HG02884 (cell line): Measurements from ENCODE around the gene TBX15.
"Not testable (repeated sequence)": the region's sequence is repeated elsewhere in the genome, so short reads cannot be mapped to it uniquely, and the experiment has no call there.

Experiments
- ATAC-seq: cut with Tn5 transposase; IDR thresholded peaks from one replicate; pipeline ENCODE4 v1.9.1; 2021; ENCODE audit warnings: mild to moderate bottlenecking, moderate library complexity; ENCODE audit not compliant: unreplicated experiment

Gene TBX15

DNA sequence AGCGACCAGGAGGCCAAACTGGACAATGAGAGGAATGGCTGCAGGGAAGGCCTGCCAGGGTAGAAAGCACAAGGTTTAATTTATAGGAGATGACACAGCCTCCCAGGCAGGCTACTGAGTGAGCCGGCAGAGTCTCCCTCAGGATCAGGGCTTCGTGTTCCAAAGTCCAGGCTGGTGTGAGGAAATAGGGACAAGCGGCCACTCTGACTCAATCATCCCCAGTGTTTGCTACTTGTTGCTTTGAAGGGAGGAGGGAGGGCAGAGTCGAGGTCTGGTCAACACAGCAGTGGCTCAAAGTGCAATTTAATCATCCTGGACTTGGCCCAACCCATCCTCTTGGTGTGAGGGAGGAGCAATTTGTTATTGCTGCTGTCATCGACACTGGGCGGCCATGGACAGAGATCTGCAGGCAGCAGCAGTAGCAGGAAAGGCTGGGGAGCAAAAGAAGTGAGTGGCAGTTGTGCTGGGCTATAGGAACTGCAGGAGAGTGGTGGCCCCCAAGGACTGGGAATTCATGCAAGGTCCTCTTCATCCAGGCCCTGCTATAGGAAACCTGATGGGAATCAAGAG is 27.5 kb downstream of the TBX15 start:
- no peak for ATAC-seq

DNA sequence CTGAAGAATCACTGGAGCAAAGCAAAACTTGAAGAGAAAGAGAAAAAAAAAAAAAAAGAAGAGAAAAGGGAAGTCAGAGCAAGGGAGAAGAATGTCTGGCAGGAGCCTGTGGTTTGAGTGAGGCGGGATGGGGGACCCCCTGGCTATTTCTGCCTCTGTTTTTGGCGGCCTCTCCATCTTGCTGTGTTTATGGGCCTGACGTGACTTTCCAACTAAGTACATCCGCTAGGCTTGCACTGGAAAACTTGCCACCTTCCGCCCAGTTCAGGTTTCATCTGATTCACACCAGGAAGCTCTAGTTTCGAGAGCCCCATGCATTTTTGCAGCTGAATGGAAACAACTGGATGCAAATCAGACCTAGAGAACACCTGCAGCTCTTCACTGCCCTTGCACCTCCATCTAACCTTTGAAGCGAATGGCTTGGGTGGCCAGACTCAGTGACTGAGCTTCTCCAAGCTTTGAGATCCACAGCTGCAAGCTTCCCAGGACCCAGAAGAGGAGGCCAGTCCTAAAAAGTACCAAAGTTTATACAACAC is 28.0 kb downstream of the TBX15 start:
- peak; percentile 88 for ATAC-seq

DNA sequence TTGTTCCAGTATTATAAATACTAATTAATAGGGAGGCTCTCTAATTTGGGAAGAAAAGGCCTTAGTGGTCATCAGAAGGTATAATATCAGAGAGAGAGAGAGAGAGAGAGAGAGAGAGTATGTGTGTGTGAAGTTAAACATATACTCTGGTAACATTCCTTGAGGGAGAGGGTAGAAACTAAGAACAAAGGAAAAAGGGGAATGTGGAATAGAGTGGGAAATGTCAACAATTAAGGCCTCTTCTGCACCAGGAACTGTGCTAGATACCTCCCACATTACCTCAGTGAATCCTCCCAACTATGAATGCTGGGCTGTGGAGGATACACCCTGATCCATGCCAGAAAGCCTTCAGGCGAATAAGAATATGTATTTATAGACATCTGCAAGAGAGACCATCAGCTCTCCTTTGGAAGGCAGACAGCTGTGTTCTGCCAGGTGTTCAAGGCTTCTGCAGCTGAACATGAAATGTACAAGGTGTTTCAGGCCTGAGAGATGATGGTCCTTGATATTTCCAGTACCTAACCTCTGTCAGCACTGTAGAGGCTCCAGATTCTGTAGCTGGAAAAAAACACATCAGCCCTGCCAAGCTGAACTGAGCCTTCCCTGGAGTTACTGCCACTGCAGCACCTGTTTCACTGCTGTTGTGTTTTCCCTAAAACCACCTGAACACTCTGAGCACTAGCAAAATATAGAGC is 29.1 kb downstream of the TBX15 start:
- ATAC-seq = no peak

DNA sequence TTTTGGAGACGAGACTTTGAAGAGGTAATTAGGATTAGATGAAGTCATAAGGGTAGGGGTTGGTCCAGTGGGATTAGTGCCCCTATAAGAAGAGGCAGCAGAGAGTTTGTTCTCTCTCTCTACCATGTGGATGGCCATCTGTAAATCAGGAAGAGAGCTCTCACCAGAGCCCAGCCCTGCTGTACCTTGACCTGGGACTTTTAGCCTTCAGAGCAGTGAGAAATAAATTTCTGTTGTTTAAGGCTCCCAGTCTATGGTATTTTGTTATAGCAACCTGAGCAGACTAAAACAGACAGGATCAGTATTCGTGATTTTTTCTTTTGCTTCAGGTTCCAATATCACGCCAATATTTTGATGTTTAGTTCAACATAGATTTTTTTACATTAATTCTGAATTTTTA is 30.0 kb downstream of the TBX15 start:
- ATAC-seq = no peak

DNA sequence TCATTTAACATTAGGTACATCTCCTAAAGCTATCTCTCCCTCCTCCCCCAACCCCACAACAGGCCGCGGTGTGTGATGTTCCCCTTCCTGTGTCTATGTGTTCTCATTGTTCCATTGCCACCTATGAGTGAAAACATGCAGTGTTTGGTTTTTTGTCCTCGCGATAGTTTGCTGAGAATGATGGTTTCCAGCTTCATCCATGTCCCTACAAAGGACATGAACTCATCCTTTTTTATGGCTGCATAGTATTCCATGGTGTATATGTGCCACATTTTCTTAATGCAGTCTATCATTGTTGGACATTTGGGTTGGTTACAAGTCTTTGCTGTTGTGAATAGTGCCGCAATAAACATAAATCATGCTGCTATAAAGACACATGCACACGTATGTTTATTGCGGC is 30.6 kb downstream of the TBX15 start:
- ATAC-seq = not testable (repeated sequence)

DNA sequence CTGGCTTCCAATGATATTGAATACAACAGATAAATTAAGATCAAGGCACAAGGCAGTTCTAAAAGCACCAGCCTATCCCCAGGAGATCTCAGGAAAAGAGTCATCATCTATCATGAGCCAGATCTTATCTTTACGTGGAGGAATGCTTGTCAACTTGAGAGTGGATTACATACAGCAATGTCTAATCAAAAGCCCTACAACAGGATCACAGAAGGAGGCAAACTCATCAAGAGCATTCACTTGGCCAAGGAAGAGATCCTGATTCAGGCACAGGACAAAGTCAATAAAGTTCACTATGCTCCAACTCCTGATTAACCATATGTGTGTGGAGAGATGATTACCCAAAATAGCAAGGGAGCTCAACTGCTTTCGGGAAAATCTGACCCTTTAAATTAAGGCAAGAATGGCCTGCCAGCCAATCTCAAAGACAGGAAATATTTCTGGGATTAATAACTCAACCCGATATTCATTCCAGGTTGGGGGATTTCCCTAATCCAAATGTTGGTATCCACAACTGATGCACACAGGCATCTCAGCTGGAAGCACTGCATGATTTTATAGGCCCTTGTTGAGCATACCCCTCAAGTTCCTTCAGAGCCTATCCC is 33.7 kb downstream of the TBX15 start:
- ATAC-seq = no peak

DNA sequence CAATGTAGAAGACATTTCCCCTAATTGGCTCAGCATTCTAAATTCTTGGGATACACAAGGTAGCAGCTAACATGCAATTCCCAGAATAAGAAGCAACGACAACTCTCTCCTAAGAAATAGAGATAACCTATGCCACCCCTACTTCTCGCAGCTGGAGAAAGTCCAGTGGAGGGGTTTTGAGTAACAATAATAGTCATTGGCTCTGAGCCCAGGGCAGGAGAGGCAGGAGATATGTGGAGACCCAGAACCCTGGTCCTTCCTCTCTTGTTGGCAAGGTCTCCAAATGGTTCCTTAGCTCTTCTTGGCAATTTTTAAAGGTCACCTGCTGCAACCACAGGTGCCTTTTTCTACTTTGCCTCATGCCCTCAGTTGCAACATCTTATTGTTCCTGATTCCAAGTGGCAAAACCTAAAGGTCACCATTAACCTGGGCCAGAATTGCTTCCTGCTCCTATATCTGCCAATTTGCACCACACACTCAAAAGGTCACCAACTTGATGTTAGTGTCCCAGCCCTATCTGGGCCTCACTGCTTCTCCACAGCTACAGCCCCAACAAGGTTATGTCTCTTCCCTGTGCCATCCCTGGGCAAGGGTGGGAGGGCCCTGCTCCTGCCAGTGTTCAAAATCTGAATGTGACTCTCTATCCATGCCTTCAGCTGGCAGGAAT is 36.7 kb downstream of the TBX15 start:
- no peak for ATAC-seq

DNA sequence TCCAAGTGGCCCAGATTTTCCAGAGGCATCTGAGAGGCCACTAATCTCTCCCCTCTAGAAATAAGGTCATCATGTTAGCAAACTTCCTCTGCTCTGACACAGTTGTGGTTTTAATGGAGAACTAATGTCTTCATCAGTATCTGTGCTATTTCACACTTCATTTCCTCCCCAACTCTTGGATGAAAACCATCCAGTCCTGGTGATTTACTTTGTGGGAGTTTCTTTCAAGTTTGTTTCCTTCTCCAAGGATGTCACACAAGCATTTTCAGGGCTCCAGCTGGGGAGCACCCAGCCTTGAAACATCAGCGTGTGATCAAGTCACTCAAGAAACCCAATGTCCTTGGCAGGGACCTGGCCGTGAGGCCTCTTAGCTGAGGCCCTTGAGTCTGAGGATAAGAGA is 38.8 kb downstream of the TBX15 start:
- no peak for ATAC-seq

DNA sequence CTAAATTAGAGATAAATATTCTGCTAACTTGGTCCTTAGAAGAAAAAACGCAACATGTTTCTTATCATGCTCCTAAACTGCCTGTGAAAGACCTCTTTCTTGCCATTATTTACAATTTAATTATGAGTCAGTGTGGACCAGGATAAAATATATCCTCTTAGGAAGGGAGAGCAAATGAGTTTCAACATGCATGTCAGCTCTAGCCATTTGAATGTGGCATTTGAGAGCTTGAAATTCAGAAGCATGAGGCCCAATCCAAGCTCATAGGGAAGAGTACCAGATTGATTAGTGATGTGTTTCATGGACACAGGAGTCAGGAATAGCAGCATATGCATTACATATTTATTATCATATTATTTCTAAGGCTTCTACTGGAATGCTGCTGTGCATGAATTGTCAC is 39.3 kb downstream of the TBX15 start:
- no peak for ATAC-seq

DNA sequence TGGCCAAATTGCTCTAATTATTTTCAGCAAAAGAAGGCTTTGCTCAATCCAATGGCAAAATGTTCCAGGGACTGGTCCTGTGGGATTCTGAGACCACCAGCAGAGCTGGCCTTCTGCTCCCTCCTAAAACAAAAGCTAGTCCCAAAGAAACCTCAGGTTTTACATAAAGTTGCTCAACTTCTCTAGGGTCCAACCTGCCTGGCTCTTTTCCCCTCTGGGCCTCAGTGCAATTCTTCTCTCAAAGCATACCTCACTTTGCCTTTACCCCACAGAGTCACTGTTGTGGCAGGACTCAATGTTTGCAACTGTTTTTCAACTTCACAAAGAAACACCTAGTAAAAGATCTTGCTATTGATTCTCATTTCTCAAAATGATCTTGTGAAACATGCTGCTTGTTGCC is 39.8 kb downstream of the TBX15 start:
- ATAC-seq = no peak

DNA sequence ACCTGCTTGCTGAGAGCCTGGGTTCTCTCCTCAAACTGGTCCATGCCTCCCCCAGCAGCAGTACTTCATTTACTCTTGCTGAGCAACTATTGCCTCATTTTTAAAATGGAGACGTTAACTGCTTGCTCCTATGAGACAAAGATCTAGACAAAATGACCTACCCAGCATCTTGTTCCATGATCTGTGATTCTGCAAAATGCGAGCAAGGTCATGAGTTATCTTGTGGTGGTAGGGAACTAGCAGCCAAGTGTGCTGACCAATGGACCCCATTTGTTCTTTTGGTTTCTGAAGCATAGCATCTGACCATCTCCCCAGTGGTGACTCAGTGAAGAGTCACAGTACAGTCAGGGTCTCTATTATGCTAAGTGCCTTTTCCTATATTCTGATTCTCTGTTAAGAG is 40.4 kb downstream of the TBX15 start:
- ATAC-seq = no peak

DNA sequence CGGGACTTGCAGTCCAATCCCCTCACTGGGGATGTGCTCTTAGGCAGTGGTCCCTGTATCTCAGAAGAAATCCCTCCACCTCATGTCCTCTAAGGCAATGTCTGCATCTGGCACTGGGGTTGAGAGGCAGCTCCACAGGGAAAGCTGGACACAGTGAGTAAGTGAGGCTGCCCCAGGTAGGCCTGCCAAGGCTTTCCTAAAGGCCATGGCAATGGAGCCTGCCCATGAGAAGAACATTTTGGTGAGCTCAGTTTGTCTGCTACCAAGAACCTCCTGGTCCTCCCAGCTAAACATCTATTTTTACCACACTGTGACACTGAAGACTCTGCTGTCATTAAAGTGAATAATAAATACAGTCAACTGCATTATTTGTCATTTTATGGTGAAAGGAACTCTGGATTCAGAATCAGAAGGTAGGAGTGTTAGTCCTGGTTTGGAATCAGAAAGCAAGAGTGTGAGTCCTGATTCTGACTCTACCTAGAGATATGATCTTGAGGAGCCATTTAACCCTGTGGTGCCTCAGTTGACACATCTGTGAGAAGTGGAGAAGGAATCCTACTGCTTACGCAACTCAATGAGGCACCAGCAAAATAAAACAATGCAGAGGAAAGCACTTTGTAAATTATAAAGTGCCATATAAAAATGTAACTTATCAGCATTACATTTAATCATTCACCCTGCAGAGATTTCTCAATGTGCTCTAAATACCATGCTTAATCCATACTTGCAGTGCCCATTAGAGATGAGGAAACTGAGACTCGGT is 41.0 kb downstream of the TBX15 start:
- no peak for ATAC-seq

DNA sequence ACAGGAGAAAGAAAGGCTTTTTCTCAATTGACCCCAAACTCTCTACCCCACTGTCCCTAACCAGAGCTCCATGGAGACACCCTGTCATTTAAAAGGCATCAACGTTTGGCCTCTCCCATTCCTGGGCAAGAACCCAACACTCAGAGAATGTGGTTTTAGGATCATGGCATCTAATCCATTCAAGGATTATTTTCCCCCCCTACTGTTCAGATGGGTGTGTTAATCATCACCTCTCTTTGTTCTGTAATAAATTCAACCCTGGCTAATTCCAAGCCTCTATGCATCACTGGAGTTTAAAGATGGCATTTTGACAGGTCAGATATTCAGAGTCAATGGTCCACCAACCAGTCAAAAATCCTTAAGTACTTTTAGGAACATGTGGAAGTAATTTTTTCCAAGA is 42.7 kb downstream of the TBX15 start:
- no peak for ATAC-seq

DNA sequence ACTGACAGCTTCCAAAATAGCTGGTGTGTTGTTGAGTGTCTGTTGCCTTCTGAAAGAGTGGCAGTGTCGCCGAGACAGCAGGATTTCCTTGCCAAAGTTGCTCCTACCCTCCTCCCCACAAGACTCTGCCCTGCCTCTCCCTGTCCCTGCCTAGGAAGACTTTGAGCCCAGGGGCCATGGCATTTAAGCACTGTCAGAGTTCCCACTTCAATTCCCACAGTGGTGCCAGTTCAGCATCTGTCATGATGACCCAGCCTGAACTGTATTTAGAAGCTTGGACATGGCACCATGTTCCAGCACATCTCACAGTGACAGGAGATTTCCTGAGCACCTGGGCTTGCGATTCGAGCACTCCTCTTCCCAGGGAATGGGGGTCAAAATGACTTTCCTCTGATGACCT is 43.6 kb downstream of the TBX15 start:
- ATAC-seq = no peak

DNA sequence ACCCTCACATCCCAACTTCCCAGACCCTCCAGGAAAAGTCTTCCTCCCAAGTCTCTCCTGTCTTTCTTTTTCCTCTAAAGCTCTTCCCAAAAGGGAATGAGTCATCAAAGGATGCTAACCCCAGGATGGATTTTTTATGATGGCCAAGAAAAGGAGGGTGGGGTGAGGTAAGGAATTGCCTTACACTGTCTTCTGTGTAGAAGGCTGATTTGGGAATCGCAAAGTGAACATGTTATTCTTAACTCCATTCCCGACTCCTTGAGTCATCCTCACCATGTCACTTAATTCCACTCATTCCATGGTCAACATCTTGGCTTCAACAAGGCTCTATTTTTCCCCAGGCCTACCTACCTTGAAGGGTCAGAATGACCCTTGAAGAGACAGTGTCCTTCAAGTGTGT is 44.0 kb downstream of the TBX15 start:
- ATAC-seq = no peak

DNA sequence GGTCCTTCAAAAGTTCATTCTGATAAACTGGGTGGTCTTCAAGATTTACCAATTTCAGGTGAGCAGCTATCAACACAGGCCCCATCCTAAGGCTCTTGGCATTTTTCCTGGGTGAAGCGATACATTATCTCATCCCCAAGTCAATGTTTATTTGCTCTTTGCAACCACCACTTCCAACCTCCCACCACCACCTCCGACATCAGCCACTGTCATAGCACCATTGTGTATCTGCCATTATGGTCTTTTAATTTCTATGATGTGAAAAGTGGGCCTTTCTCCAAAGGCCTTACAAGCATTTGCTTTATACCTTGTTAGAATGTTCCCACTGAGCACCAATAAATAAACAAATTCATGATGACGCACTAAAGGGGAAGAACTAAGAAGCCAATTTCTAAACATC is 47.2 kb downstream of the TBX15 start:
- no peak for ATAC-seq

DNA sequence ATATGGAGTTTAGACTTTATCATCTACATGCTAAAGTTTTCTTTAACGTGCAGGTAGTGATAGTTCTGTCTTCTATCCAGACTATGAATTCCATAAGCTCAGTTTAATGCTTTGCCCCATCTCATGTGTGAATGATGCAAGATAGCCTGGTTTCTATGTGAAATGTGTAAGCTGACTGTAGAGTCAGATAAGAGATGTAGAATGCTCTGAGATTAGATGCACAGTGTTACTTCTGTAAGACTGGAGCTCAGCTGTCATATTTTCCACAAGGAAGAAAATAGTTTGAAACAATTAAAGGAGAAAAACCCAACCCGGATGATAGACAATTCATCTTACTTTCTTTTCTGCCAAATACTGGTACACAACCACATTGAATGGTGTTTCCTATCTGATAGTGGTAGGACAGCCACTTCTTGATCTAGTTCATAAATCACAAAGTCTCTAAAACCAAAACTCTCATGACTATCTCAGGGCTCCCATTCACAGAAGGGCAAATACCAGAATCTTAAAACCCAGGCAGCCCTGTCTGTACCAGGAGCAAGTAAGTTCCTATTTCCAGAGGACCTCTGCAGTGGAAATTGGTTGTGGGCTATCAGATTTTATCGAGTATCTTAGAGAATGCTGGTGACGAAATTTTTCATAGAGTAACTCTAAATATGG is 50.6 kb downstream of the TBX15 start:
- ATAC-seq = no peak

DNA sequence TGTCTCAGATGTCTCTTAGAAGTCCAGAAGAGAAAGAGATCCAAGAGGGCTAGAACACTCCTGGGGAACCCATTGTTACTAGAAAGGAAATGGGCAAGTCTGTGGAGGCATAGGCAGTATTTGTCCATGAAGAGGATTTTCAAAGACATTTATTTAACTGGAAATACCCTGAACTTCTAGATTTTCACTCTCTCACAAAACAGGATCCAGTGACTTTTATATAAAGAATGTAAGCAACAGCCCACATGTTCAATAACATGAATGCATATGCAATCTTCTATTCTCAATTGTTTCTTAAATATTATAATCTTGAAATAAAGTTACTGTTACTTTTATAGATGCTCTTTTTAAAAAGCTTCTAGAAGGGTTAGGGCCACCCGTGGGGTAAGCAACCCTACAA is 53.4 kb downstream of the TBX15 start:
- no peak for ATAC-seq

DNA sequence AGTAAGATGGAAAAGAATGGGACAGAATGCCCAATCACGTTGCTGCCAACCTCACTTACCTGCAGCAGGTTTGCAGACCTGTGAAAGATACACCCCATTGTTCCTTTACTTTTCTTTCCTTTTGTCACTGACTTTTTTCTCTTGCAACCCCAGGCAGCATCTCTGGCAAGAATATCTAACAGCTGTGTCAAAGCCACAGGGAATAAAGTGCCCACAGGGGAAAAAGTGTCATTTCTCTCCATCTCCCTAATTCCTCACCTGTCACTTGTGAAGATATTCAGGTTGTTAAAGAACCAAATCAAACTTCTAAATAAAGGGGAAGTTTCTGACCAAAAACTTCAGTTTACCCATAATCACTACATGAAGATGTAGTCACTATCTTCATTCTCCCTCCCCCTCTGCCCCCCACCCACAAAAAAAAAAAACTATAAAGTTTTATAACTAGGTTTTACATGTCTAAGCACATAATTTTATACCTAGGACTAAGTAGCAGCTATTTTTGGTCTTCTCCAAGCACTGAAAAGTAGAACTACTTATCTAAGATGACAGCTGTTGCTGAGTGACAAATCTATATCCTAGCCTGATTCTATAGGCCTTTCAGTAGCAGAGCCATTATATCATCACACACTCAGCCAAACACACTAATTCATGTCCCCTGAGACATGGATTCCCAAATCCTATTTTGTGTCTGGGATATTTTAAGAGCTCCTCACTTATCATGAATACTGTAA is 54.9 kb downstream of the TBX15 start:
- ATAC-seq = no peak

DNA sequence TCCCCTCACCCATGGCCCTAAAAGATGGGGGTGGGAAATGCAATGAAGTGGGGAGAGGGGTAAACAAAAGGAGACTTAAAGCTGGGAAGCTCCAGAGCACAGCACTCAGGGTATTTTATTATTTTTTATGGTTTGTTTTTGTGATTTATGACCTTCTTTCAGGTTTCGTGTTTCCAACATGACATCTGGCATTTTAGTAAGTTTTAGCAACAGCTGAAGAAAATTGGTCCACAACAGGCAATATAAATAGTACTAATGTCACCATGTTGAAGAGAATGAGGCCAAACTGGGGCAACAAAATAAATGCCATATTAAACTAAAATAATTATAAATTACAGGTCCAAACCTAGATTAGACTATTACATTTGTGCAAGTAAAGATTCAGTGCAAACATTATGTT is 56.3 kb downstream of the TBX15 start:
- no peak for ATAC-seq
